Measurements from ENCODE around the gene IL10RB.
"Not testable (repeated sequence)": the region's sequence is repeated elsewhere in the genome, so short reads cannot be mapped to it uniquely, and the experiment has no call there.

The IL10RB gene

GRCh38 chr21:33266050-33266788, at the start of gene IL10RB:
TSS of gene IL10RB (plus strand) at chr21:33266367. CDS start at chr21:33266466, 99 bp downstream.
- peak; percentile 63 to 76 for DNase-seq

DNA sequence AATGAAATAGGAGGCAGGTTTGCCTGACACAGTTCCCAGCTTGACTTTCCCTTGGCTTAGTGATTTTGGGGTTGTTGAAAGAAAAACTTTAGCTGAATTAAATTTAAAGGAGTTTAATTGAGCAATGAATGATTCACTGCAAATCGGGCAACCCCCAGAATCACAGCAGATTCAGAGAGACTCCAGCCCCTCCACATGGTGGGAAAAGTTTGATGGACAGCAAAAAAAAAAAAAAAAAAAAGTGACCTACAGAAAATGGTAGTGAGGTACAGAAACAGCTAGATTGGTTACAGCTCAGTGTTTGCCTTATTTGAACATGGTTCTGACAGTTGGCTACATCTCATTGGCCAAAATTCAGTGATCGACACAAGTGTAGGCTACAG, 49.0 kb upstream of the IL10RB start:
- DNase-seq: no peak

DNA sequence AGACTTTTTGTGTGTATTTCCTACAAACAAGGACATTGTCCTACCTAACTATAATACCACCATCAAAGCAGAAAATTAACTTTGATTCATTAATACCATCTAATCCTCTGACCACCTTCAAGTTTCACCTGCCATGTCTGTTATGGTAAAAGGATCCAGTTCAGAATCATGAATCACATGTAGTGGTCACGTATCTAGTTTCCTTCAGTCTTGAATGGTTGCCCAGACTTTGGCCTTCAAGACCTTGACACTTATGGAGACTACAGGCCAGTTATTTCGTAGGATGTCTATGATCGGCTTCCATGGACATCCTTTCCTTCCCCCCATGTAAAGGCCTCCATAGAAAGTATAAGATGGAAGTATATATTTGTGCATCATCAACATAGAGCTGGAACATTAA, 46.9 kb upstream of the IL10RB start:
- DNase-seq: no peak

GRCh38 chr21:33219954-33220353, 46.2 kb upstream of the IL10RB start:
- DNase-seq: no peak

DNA sequence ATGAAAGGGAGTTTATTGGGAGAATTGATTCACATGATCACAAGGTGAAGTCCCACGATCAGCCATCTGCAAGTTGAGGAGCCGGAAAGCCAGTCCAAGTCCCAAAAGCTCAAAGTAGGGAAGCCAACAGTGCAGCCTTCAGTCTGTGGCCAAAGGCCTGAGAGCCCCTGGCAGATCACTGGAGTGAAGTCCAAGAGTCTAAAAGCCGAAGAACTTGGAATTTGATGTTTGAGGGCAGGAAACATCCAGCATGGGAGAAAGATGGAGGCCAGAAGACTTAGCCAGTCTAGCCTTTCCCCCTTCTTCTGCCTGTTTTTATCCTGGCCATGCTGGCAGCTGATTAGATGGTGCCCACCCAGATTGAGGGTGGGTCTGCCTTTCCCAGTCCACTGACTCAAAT, 40.8 kb upstream of the IL10RB start:
- DNase-seq: not testable (repeated sequence)

- DNase-seq: no peak
Measured at GRCh38 chr21:33228455-33228854, 37.7 kb upstream of the IL10RB start.

DNA sequence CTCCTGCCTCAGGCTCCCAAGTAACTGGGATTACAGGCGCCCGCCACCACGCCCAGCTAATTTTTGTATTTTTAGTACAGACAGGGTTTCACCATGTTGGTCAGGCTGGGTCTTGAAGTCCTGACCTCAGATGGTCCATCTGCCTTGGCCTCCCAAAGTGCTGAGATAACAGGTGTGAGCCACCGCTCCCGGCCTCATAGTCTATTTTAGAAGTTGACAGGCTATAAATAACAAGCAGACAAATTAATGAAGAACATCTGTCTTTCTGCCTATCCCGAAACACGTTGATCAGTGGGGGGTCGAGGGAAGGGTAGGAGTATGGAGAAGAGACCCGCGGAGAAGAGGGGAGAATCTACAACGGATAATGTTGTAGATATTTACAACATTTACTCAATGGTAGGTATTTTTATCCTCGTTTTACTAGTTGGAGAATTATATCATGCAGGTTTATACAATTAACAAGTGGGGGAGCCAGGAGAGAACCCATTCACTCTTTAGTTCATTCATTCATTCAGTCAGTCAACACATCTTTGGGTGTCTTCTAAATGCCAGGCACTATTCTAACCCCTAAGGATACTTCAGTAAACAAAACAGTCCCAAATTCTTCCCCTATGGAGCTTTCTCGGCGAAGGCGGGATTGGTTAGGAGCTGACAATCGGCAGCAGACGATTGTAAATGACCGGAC, 36.9 kb upstream of the IL10RB start:
- DNase-seq: peak; percentile 35 to 53

DNA sequence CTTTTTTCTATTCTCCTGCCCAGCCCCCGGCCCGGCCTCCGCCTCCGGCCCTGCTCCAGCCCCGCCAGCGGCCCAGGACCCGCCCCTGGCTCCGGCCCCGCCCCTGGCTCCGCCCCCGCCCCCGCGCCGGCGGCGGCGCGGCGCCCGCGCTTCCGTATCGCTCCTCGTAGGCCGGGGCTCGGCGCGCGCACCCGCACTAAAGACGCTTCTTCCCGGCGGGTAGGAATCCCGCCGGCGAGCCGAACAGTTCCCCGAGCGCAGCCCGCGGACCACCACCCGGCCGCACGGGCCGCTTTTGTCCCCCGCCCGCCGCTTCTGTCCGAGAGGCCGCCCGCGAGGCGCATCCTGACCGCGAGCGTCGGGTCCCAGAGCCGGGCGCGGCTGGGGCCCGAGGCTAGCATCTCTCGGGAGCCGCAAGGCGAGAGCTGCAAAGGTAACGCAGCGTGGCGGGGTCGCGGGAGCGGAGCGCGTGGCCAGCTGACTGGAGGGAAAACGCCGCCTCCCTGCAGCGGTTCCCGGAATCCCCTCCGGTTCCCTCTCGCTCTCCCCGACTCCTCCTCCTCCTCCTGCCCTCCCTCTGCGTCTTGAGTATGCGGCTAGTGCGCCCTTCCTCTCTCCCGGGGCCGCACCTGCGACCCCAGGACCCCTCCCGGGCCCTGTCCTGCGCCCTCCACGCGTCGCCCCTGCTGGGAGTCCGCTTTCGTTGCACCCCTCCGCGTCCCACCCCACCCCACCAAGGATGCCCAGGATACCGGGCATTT, 36.2 kb upstream of the IL10RB start, which contains the start of gene IFNAR2:
Gene IFNAR2, plus strand, starts transcription at position 155 of the 761 bp plus-strand sequence. CDS start 11,985 bp downstream, outside the sequence.
- DNase-seq: peak; percentile 50 to 53

- DNase-seq: peak; percentile 39 to 50
Measured at GRCh38 chr21:33230545-33231324, 35.4 kb upstream of the IL10RB start.

GRCh38 chr21:33231526-33231925, 34.6 kb upstream of the IL10RB start:
- DNase-seq: no peak

- no peak for DNase-seq
Measured at GRCh38 chr21:33232291-33233034, 33.7 kb upstream of the IL10RB start.

- no peak for DNase-seq
Measured at GRCh38 chr21:33234635-33235520, 31.3 kb upstream of the IL10RB start.

DNA sequence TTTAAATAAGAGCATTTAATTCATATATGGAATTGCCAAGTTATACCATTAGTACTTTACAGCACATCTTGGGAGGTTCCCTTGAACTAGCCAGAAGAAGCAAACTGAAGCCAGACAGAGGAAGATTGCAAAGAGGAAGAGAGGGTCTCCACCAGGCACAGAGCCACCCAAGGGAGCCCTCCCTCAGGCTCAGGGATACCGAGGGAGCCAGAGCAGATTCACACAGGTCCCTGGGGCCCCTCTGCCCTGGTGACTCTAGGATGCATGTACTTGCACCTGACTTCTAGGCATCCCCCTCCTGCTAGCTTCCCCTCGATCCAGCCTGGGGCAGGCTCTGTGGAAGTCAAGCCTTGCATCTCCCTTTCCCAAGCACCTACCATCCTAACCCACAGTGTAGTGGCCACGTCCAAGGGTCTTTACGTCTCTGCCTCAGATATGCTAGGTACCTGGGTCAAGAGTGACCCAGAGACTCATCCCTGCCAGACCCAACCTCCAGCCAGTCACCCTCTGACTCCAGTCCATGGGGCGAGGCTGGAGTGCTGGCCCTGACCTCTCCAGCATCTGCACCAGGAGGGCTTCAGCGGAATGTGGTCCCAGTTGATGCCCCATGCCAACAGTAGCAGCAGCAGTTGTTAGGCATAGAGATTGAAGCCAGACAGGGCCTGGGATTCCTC, 30.0 kb upstream of the IL10RB start:
- DNase-seq: no peak

- DNase-seq: no peak
Measured at GRCh38 chr21:33236766-33237165, 29.4 kb upstream of the IL10RB start.

GRCh38 chr21:33237486-33237885, 28.7 kb upstream of the IL10RB start:
- no peak for DNase-seq

- no peak for DNase-seq
Measured at GRCh38 chr21:33238146-33238545, 28.0 kb upstream of the IL10RB start.

- DNase-seq: no peak
Measured at GRCh38 chr21:33238565-33239255, 27.5 kb upstream of the IL10RB start.

DNA sequence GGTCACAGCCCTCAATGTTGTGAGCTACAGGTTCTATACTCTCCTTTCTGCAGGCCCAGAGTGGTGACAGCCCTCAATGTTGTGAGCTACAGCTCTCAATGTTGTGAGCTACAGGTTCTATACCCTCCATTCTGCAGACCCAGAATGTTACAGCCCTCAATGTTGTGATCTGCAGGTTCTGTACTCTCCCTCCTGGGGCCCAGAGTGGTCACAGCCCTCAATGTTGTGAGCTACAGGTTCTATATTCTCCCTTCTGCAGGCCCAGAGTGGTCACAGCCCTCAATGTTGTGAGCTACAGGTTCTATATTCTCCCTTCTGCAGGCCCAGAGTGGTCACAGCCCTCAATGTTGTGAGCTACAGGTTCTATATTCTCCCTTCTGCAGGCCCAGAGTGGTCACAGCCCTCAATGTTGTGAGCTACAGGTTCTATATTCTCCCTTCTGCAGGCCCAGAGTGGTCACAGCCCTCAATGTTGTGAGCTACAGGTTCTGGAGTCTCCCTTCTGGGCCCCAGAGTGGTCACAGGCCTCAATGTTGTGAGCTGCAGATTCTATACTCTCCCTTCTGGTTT, 26.5 kb upstream of the IL10RB start:
- DNase-seq: not testable (repeated sequence)

DNA sequence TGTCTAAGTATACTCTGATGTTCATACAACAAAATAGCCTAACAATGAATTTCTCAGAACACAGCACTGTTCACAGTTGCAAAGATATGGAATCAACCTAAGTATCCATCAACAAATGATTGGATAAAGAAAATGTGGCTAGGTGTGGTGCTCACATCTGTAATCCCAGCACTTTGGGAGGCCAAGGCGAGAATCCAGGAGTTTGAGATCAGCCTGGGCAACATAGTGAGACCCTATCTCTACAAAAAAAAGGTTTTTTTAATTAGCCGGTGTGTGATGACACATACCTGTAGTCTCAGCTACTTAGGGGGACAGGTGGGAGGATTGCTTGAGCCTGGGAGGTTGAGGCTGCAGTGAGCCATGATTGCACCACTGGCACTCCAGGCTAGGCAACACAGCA, 25.8 kb upstream of the IL10RB start:
- DNase-seq: no peak

Measured in Kasumi-1 (cell line).